GM06990 (cell line): Measurements from ENCODE around the gene LAMA2.

Source experiments
- DNase-seq: peaks from one replicate; pipeline ENCODE4 v3.0.0-alpha.2; 2011; ENCODE audit not compliant: insufficient read length; ENCODE audit errors: extremely low read depth
- H3K27me3 ChIP-seq: replicated peaks from 2 replicates; pipeline ENCODE4 v1.6.0; 2011; ENCODE audit warnings: low read length; ENCODE audit not compliant: control insufficient read depth, insufficient read depth
- H3K36me3 ChIP-seq: 2 replicates; pipeline ENCODE4 v1.5.1; 2011; ENCODE audit warnings: low read length; ENCODE audit not compliant: control insufficient read depth, insufficient read depth
- H3K4me3 ChIP-seq: replicated peaks from 2 replicates; pipeline ENCODE4 v1.5.1; 2011; ENCODE audit warnings: low read depth, mild to moderate bottlenecking, control low read depth, low read length
- CTCF ChIP-seq: IDR thresholded peaks from 2 replicates; pipeline ENCODE4 v1.5.1; 2011; ENCODE audit warnings: low read length, control low read depth, mild to moderate bottlenecking, inconsistent platforms; ENCODE audit not compliant: insufficient read depth, poor library complexity, severe bottlenecking

The LAMA2 gene

GRCh38 chr6:129510950-129511349 is 628.0 kb downstream of the LAMA2 start:
- no peaks in the 10 kb centered on the region for H3K27me3 ChIP-seq
- no peak overlapping the region for H3K4me3 ChIP-seq
- no peak for DNase-seq
- no peaks in the 10 kb centered on the region for H3K36me3 ChIP-seq
- no peak for TF ChIP-seq CTCF

- no peaks in the 10 kb centered on the region for H3K27me3 ChIP-seq
- H3K36me3 ChIP-seq: no peaks in the 10 kb centered on the region
- no peak for TF ChIP-seq CTCF
- no peak for DNase-seq
- H3K4me3 ChIP-seq: no peak overlapping the region
Measured at GRCh38 chr6:129513471-129513870, 630.5 kb downstream of the LAMA2 start.

GRCh38 chr6:129515004-129515403 is 632.1 kb downstream of the LAMA2 start:
- TF ChIP-seq CTCF: no peak
- Histone ChIP-seq H3K27me3 (no peaks in the 10 kb centered on the region), H3K36me3 (no peaks in the 10 kb centered on the region), H3K4me3 (no peak overlapping the region)
- DNase-seq: no peak

GRCh38 chr6:129516005-129516404 is 633.1 kb downstream of the LAMA2 start:
- Histone ChIP-seq H3K27me3 (no peaks in the 10 kb centered on the region), H3K36me3 (no peaks in the 10 kb centered on the region), H3K4me3 (no peak overlapping the region)
- DNase-seq: no peak
- no peak for TF ChIP-seq CTCF

- no peak for TF ChIP-seq CTCF
- Histone ChIP-seq H3K27me3 (no peaks in the 10 kb centered on the region), H3K4me3 (no peak overlapping the region), H3K36me3 (no peaks in the 10 kb centered on the region)
- no peak for DNase-seq
Measured at GRCh38 chr6:129516787-129517186, 633.8 kb downstream of the LAMA2 start.

- TF ChIP-seq CTCF: no peak
- DNase-seq: no peak
- no peaks in the 10 kb centered on the region for H3K36me3 ChIP-seq
- H3K27me3 ChIP-seq: no peaks in the 10 kb centered on the region
- no peak overlapping the region for H3K4me3 ChIP-seq
Measured at GRCh38 chr6:129517288-129517687, 634.4 kb downstream of the LAMA2 start.
